ENCODE measurements around the gene GAD2. TPM values are rescaled to one million over a fixed set of nuclear protein-coding genes. Genes with fewer than 3 reads are reported as not detected.

Gene GAD2
- not detected for total RNA-seq

DNA sequence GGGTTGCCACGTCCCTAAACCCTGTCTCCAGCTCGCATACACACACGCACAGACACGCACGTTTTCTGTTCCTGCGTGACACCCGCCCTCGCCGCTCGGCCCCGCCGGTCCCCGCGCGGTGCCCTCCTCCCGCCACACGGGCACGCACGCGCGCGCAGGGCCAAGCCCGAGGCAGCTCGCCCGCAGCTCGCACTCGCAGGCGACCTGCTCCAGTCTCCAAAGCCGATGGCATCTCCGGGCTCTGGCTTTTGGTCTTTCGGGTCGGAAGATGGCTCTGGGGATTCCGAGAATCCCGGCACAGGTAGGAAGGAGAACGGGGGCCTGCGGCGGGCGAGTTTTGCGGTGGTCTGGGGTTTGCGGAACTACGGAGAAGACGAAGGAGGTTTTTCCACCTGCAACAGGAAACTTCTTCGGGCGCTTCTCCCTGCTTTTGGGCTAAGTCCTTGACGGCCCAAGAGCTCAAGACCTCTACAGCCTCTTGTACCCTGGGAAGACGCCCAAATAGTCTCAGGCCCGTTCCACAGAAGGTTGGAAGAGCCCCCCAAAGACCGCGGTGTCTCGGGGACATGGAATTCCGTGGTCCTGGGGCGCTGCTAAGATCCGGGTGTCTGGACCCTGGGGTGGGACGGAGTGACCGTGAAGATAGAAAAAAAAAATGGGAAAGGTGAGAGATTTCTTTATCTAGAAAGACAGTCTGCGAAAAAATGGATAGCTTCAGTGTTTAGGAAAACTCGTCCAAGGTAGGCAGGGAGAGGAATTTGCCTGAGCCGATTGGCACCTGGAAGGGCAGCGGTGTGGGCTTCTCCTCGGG, at the start of gene GAD2:
Gene GAD2, plus strand, starts transcription at position 190 of the 811 bp plus-strand sequence. Its CDS starts 36 bp downstream, at position 226.
- Histone ChIP-seq H3K36me3 (ENCODE audit: control insufficient read depth in 3 of 3, insufficient read depth in 3 of 3, low read length in 3 of 3) (no peaks in the 10 kb centered on the region), H3K4me1 (ENCODE audit: control insufficient read depth in 3 of 3, insufficient read depth in 3 of 3, low read length in 3 of 3) (peaks cover 0 to 3% (median 0%) of the 10 kb centered on the region in 3 donors), H3K4me3 (ENCODE audit: low read length in 3 of 3) (no peak within 1 kb of the TSS), H3K9me3 (ENCODE audit: control insufficient read depth in 3 of 3, low read length in 3 of 3) (peaks cover 0 to 4% (median 0%) of the 10 kb centered on the region in 3 donors), H3K27ac (ENCODE audit: low read depth, low read length) (no peak within 1 kb of the TSS), H3K27me3 (ENCODE audit: control insufficient read depth in 3 of 3, insufficient read depth in 3 of 3, low read length in 3 of 3) (peaks cover 80 to 91% (median 89%) of the 10 kb centered on the region in 3 donors), H3K9ac (ENCODE audit: low read depth in 1 of 3, low read length in 3 of 3) (no peak within 1 kb of the TSS)

GRCh38 chr10:26169466-26169865, 47.1 kb upstream of the GAD2 start:
- H3K27me3 ChIP-seq (ENCODE audit: control insufficient read depth in 3 of 3, insufficient read depth in 3 of 3, low read length in 3 of 3), result no peaks in the 10 kb centered on the region
- H3K9ac ChIP-seq (ENCODE audit: low read depth in 1 of 3, low read length in 3 of 3), result no peak overlapping the region
- no peaks in the 10 kb centered on the region for H3K4me1 ChIP-seq (ENCODE audit: control insufficient read depth in 3 of 3, insufficient read depth in 3 of 3, low read length in 3 of 3)
- no peak overlapping the region for H3K27ac ChIP-seq (ENCODE audit: low read depth, low read length)
- no peaks in the 10 kb centered on the region for H3K9me3 ChIP-seq (ENCODE audit: control insufficient read depth in 3 of 3, low read length in 3 of 3)
- H3K36me3 ChIP-seq (ENCODE audit: control insufficient read depth in 3 of 3, insufficient read depth in 3 of 3, low read length in 3 of 3), result no peaks in the 10 kb centered on the region
- no peak overlapping the region for H3K4me3 ChIP-seq (ENCODE audit: low read length in 3 of 3)

DNA sequence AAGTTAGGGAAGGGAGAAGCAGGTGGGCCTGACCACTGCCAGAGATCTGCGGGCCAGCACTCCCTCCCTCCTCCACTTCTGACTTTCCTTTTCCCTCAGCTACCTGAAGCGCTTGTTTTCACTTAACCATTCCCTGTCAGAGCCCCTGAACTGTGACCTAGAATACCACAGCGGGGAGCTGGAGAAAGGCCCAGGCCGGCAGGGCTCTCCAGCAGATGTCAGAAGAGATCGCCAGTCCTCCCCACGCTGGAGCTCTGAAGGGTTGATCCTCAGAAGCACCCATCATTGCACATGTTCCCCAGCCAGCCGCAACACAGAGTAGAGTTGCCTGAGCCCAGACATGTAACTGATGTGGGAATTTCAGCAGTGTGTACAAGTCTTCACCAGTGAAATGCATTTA, 44.4 kb upstream of the GAD2 start:
- H3K9me3 ChIP-seq (ENCODE audit: control insufficient read depth in 3 of 3, low read length in 3 of 3), result no peaks in the 10 kb centered on the region
- H3K36me3 ChIP-seq (ENCODE audit: control insufficient read depth in 3 of 3, insufficient read depth in 3 of 3, low read length in 3 of 3), result no peaks in the 10 kb centered on the region
- H3K4me3 ChIP-seq (ENCODE audit: low read length in 3 of 3), result no peak overlapping the region
- no peaks in the 10 kb centered on the region for H3K4me1 ChIP-seq (ENCODE audit: control insufficient read depth in 3 of 3, insufficient read depth in 3 of 3, low read length in 3 of 3)
- no peak overlapping the region for H3K27ac ChIP-seq (ENCODE audit: low read depth, low read length)
- no peak overlapping the region for H3K9ac ChIP-seq (ENCODE audit: low read depth in 1 of 3, low read length in 3 of 3)
- no peaks in the 10 kb centered on the region for H3K27me3 ChIP-seq (ENCODE audit: control insufficient read depth in 3 of 3, insufficient read depth in 3 of 3, low read length in 3 of 3)

- Histone ChIP-seq H3K9ac (ENCODE audit: low read depth in 1 of 3, low read length in 3 of 3) (no peak overlapping the region), H3K4me1 (ENCODE audit: control insufficient read depth in 3 of 3, insufficient read depth in 3 of 3, low read length in 3 of 3) (no peaks in the 10 kb centered on the region), H3K27ac (ENCODE audit: low read depth, low read length) (no peak overlapping the region), H3K9me3 (ENCODE audit: control insufficient read depth in 3 of 3, low read length in 3 of 3) (no peaks in the 10 kb centered on the region), H3K4me3 (ENCODE audit: low read length in 3 of 3) (no peak overlapping the region), H3K27me3 (ENCODE audit: control insufficient read depth in 3 of 3, insufficient read depth in 3 of 3, low read length in 3 of 3) (no peaks in the 10 kb centered on the region), H3K36me3 (ENCODE audit: control insufficient read depth in 3 of 3, insufficient read depth in 3 of 3, low read length in 3 of 3) (no peaks in the 10 kb centered on the region)
These were observed 42.7 kb upstream of the GAD2 start for GRCh38 chr10:26173837-26174236.

GRCh38 chr10:26177341-26177740, 39.2 kb upstream of the GAD2 start:
- H3K27ac ChIP-seq (ENCODE audit: low read depth, low read length), result no peak overlapping the region
- no peak overlapping the region for H3K4me3 ChIP-seq (ENCODE audit: low read length in 3 of 3)
- no peak overlapping the region for H3K9ac ChIP-seq (ENCODE audit: low read depth in 1 of 3, low read length in 3 of 3)
- no peaks in the 10 kb centered on the region for H3K27me3 ChIP-seq (ENCODE audit: control insufficient read depth in 3 of 3, insufficient read depth in 3 of 3, low read length in 3 of 3)
- H3K9me3 ChIP-seq (ENCODE audit: control insufficient read depth in 3 of 3, low read length in 3 of 3), result no peaks in the 10 kb centered on the region
- H3K36me3 ChIP-seq (ENCODE audit: control insufficient read depth in 3 of 3, insufficient read depth in 3 of 3, low read length in 3 of 3), result no peaks in the 10 kb centered on the region
- no peaks in the 10 kb centered on the region for H3K4me1 ChIP-seq (ENCODE audit: control insufficient read depth in 3 of 3, insufficient read depth in 3 of 3, low read length in 3 of 3)

- Histone ChIP-seq H3K27me3 (ENCODE audit: control insufficient read depth in 3 of 3, insufficient read depth in 3 of 3, low read length in 3 of 3) (no peaks in the 10 kb centered on the region), H3K36me3 (ENCODE audit: control insufficient read depth in 3 of 3, insufficient read depth in 3 of 3, low read length in 3 of 3) (no peaks in the 10 kb centered on the region), H3K9ac (ENCODE audit: low read depth in 1 of 3, low read length in 3 of 3) (no peak overlapping the region), H3K4me3 (ENCODE audit: low read length in 3 of 3) (no peak overlapping the region), H3K9me3 (ENCODE audit: control insufficient read depth in 3 of 3, low read length in 3 of 3) (no peaks in the 10 kb centered on the region), H3K27ac (ENCODE audit: low read depth, low read length) (no peak overlapping the region), H3K4me1 (ENCODE audit: control insufficient read depth in 3 of 3, insufficient read depth in 3 of 3, low read length in 3 of 3) (no peaks in the 10 kb centered on the region)
These were observed 22.3 kb upstream of the GAD2 start for GRCh38 chr10:26194275-26194674.

DNA sequence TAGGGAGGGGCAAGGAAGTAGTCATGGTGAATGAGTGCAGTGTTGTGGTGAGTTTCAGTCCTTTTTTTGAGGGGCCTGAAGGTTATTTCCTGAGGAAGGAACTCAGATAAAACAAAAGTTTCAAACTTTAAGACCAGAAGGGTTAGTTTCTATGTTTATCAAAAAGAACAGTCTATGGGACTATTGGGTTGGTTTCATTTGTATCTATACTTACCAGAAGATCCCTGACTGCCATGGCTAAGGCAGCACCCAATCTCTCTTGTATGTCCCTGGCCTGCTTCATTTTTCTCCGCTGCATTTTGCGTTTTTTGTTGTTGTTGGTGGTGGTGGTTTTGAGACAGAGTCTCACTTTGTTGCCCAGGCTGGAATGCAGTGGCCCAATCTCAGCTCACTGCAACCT, 19.3 kb upstream of the GAD2 start:
- Histone ChIP-seq H3K27ac (ENCODE audit: low read depth, low read length) (no peak overlapping the region), H3K9ac (ENCODE audit: low read depth in 1 of 3, low read length in 3 of 3) (no peak overlapping the region), H3K9me3 (ENCODE audit: control insufficient read depth in 3 of 3, low read length in 3 of 3) (no peaks in the 10 kb centered on the region), H3K36me3 (ENCODE audit: control insufficient read depth in 3 of 3, insufficient read depth in 3 of 3, low read length in 3 of 3) (no peaks in the 10 kb centered on the region), H3K27me3 (ENCODE audit: control insufficient read depth in 3 of 3, insufficient read depth in 3 of 3, low read length in 3 of 3) (no peaks in the 10 kb centered on the region), H3K4me1 (ENCODE audit: control insufficient read depth in 3 of 3, insufficient read depth in 3 of 3, low read length in 3 of 3) (no peaks in the 10 kb centered on the region), H3K4me3 (ENCODE audit: low read length in 3 of 3) (no peak overlapping the region)

DNA sequence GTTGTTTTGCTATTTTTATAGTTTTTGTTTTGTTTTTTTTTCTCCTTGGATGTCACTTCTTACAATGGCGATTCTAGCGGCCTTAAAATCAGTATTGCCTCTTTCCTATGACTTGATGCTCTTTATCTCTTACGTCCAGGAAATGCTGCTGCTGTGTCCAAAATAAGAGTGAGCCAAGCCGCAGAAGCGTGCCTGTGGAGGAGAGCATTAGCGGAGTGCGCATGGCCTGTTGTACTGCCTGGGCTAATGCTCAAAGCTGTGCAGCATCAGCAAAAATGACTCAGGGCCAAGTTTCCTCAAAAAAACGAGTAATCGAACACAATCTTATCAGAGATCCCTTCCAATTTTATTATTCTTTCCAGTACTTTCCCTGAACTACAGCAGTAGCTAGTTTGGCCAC, 18.5 kb upstream of the GAD2 start:
- no peaks in the 10 kb centered on the region for H3K9me3 ChIP-seq (ENCODE audit: control insufficient read depth in 3 of 3, low read length in 3 of 3)
- no peaks in the 10 kb centered on the region for H3K27me3 ChIP-seq (ENCODE audit: control insufficient read depth in 3 of 3, insufficient read depth in 3 of 3, low read length in 3 of 3)
- H3K27ac ChIP-seq (ENCODE audit: low read depth, low read length), result no peak overlapping the region
- no peak overlapping the region for H3K9ac ChIP-seq (ENCODE audit: low read depth in 1 of 3, low read length in 3 of 3)
- no peak overlapping the region for H3K4me3 ChIP-seq (ENCODE audit: low read length in 3 of 3)
- no peaks in the 10 kb centered on the region for H3K36me3 ChIP-seq (ENCODE audit: control insufficient read depth in 3 of 3, insufficient read depth in 3 of 3, low read length in 3 of 3)
- H3K4me1 ChIP-seq (ENCODE audit: control insufficient read depth in 3 of 3, insufficient read depth in 3 of 3, low read length in 3 of 3), result no peaks in the 10 kb centered on the region

DNA sequence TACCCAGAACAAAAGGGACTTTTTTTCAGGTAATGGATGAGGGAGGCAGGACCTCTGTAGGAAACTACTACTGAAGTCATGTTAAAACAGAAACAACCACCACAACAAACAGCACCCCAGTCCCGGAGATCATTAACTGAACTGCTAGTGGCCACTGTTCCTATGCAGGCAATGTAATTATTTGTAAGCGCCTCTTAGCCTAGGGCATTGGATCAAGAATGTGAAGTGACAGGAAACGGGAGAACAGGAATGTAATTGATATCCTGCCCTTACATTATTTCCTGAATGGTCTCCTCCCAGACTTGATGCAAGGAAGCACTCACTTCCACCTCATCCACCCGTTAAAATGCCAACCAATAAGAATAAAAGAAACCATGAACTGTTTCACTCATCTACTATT, 16.7 kb upstream of the GAD2 start:
- Histone ChIP-seq H3K27me3 (ENCODE audit: control insufficient read depth in 3 of 3, insufficient read depth in 3 of 3, low read length in 3 of 3) (no peaks in the 10 kb centered on the region), H3K9me3 (ENCODE audit: control insufficient read depth in 3 of 3, low read length in 3 of 3) (no peaks in the 10 kb centered on the region), H3K9ac (ENCODE audit: low read depth in 1 of 3, low read length in 3 of 3) (no peak overlapping the region), H3K27ac (ENCODE audit: low read depth, low read length) (no peak overlapping the region), H3K4me1 (ENCODE audit: control insufficient read depth in 3 of 3, insufficient read depth in 3 of 3, low read length in 3 of 3) (no peaks in the 10 kb centered on the region), H3K36me3 (ENCODE audit: control insufficient read depth in 3 of 3, insufficient read depth in 3 of 3, low read length in 3 of 3) (no peaks in the 10 kb centered on the region), H3K4me3 (ENCODE audit: low read length in 3 of 3) (no peak overlapping the region)

DNA sequence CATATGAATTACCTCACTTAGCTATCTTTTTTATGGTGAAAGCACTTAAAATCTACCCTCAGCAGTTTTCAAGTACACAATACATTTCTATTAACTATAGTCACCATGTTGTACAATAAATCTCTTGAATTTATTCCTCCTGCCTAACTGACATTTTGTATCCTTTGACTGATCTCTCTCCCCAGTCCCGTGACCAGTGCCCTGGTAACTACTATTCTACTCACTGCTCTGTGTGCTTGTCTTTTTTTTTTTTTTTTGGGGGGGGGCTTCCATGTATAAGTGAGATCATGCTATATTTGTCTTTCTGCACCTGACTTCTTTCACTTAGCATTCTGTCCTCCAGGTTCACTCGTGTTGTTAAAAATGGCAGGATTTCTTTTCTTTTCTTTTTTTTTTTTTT, 11.4 kb upstream of the GAD2 start:
- Histone ChIP-seq H3K4me3 (ENCODE audit: low read length in 3 of 3) (no peak overlapping the region), H3K4me1 (ENCODE audit: control insufficient read depth in 3 of 3, insufficient read depth in 3 of 3, low read length in 3 of 3) (no peaks in the 10 kb centered on the region), H3K9ac (ENCODE audit: low read depth in 1 of 3, low read length in 3 of 3) (no peak overlapping the region), H3K27ac (ENCODE audit: low read depth, low read length) (no peak overlapping the region), H3K9me3 (ENCODE audit: control insufficient read depth in 3 of 3, low read length in 3 of 3) (no peaks in the 10 kb centered on the region), H3K36me3 (ENCODE audit: control insufficient read depth in 3 of 3, insufficient read depth in 3 of 3, low read length in 3 of 3) (no peaks in the 10 kb centered on the region), H3K27me3 (ENCODE audit: control insufficient read depth in 3 of 3, insufficient read depth in 3 of 3, low read length in 3 of 3) (no peaks in the 10 kb centered on the region)
